GM18520 (cell line): Measurements from ENCODE around the gene NELFB.

Experiments used
- ATAC-seq: cut with Tn5 transposase; IDR thresholded peaks from one replicate; pipeline ENCODE4 v1.9.1; 2021; ENCODE audit not compliant: unreplicated experiment

NELFB gene

GRCh38 chr9:137267933-137268355, 12.8 kb downstream of the NELFB start:
- ATAC-seq, result no peak

GRCh38 chr9:137268538-137269201, 13.5 kb downstream of the NELFB start:
- no peak for ATAC-seq

GRCh38 chr9:137269231-137269772, 14.2 kb downstream of the NELFB start:
- ATAC-seq, result no peak

GRCh38 chr9:137270929-137271695, 16.0 kb downstream of the NELFB start:
- no peak for ATAC-seq

- no peak for ATAC-seq
Observed at GRCh38 chr9:137271696-137272076, 16.6 kb downstream of the NELFB start.

GRCh38 chr9:137272241-137273094, 17.3 kb downstream of the NELFB start:
- ATAC-seq, result no peak

- ATAC-seq, result no peak
Observed at GRCh38 chr9:137273095-137273490, 18.0 kb downstream of the NELFB start.

- ATAC-seq, result no peak
Observed at GRCh38 chr9:137273611-137274320, 18.6 kb downstream of the NELFB start.

- no peak for ATAC-seq
Observed at GRCh38 chr9:137275203-137275587, 20.1 kb downstream of the NELFB start.

- ATAC-seq, result no peak
Observed at GRCh38 chr9:137275588-137276472, 20.7 kb downstream of the NELFB start.

GRCh38 chr9:137276473-137277328, 21.6 kb downstream of the NELFB start:
- no peak for ATAC-seq

GRCh38 chr9:137277329-137278041, 22.4 kb downstream of the NELFB start, which contains the start of gene TOR4A:
TSS of gene TOR4A (plus strand) at chr9:137277726. CDS start at chr9:137278690, 964 bp downstream.
- ATAC-seq, result peak; percentile 66

GRCh38 chr9:137278061-137278701, 23.1 kb downstream of the NELFB start:
- no peak for ATAC-seq

GRCh38 chr9:137278721-137279711, 23.9 kb downstream of the NELFB start:
- no peak for ATAC-seq

- ATAC-seq, result no peak
Observed at GRCh38 chr9:137279741-137280473, 24.8 kb downstream of the NELFB start.
